NB4 (cell line): ENCODE measurements around the gene CSRP2.

Experiments used
- MYC ChIP-seq: IDR thresholded peaks from 2 replicates; pipeline ENCODE4 v1.6.1; 2011; ENCODE audit warnings: low read depth, low read length
- POLR2A ChIP-seq: IDR thresholded peaks from 2 replicates; pipeline ENCODE4 v1.6.1; 2011; ENCODE audit warnings: mild to moderate bottlenecking; ENCODE audit not compliant: insufficient read length; ENCODE audit errors: extremely low read depth
- TF ChIP-seq, protein P1 (sequence below): IDR thresholded peaks from one replicate; pipeline ENCODE4 v1.5.1; 2012; ENCODE audit warnings: low read depth, low read length
- TF ChIP-seq, protein P2 (sequence below): IDR thresholded peaks from 2 replicates; pipeline ENCODE4 v1.6.1; 2011; ENCODE audit warnings: low read depth, low read length

DNA sequence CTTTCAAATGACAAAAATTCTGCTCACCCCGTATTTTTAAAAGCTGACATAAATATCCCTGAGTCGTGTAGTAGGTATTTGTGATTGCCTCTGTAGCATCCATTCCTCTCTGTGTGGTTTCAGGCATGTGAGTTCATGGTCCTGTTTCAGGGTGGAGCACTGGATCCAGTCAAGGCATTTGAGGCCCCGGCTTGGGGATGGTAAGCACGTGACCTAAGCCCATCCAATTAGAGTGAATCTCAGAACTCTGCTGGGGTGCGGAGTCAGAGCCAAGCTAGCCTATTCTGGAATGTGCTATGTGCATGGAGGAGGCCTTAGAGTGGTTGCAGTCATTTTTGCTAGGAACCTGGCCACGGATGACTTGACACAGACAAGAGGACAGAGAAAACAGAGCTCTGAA is 4.3 kb upstream of the CSRP2 start:
- TF ChIP-seq POLR2A (no peak), MYC (no peak)
- TF ChIP-seq, protein P1, sequence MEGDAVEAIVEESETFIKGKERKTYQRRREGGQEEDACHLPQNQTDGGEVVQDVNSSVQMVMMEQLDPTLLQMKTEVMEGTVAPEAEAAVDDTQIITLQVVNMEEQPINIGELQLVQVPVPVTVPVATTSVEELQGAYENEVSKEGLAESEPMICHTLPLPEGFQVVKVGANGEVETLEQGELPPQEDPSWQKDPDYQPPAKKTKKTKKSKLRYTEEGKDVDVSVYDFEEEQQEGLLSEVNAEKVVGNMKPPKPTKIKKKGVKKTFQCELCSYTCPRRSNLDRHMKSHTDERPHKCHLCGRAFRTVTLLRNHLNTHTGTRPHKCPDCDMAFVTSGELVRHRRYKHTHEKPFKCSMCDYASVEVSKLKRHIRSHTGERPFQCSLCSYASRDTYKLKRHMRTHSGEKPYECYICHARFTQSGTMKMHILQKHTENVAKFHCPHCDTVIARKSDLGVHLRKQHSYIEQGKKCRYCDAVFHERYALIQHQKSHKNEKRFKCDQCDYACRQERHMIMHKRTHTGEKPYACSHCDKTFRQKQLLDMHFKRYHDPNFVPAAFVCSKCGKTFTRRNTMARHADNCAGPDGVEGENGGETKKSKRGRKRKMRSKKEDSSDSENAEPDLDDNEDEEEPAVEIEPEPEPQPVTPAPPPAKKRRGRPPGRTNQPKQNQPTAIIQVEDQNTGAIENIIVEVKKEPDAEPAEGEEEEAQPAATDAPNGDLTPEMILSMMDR, result no peak
- TF ChIP-seq, protein P2, sequence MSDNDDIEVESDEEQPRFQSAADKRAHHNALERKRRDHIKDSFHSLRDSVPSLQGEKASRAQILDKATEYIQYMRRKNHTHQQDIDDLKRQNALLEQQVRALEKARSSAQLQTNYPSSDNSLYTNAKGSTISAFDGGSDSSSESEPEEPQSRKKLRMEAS, result no peak
